ENCODE results near the gene RIMS1.
A peak's percentile ranks its signal among the peaks of the same experiment; 100 is the strongest.

RIMS1 gene

GRCh38 chr6:71965404-71965803 is 79.1 kb downstream of the RIMS1 start:
- no peak for DNase-seq (ENCODE audit: low read depth)
- TF ChIP-seq, protein P1, sequence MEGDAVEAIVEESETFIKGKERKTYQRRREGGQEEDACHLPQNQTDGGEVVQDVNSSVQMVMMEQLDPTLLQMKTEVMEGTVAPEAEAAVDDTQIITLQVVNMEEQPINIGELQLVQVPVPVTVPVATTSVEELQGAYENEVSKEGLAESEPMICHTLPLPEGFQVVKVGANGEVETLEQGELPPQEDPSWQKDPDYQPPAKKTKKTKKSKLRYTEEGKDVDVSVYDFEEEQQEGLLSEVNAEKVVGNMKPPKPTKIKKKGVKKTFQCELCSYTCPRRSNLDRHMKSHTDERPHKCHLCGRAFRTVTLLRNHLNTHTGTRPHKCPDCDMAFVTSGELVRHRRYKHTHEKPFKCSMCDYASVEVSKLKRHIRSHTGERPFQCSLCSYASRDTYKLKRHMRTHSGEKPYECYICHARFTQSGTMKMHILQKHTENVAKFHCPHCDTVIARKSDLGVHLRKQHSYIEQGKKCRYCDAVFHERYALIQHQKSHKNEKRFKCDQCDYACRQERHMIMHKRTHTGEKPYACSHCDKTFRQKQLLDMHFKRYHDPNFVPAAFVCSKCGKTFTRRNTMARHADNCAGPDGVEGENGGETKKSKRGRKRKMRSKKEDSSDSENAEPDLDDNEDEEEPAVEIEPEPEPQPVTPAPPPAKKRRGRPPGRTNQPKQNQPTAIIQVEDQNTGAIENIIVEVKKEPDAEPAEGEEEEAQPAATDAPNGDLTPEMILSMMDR (IDR thresholded peaks at IDR 0.05; ENCODE audit: low read depth, low read length, missing control alignments) = no peak
- H3K4me3 ChIP-seq (ENCODE audit: low read depth, low read length) = no peak overlapping the region

DNA sequence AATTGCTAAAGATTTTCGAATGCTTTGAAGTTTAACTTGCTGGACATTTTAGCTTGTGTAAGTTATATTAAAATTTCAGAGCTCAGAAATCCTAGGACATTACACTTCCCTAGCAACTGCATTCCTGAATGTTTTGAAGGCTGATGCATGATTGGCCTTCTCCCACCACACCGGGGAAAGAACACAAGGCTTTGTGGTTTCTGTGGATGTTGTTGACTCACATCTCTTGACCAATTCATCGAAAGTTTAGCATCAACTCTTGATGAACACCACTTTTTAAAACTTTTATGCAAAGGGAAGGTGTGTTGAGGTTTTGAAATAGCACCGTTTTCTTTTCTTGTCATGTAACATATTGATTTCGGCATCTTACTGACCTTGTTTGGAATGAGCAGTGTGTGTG is 81.1 kb downstream of the RIMS1 start:
- TF ChIP-seq, protein P1 (IDR thresholded peaks at IDR 0.05; ENCODE audit: low read depth, low read length, missing control alignments) = no peak
- no peak for DNase-seq (ENCODE audit: low read depth)
- H3K4me3 ChIP-seq (ENCODE audit: low read depth, low read length) = no peak overlapping the region

DNA sequence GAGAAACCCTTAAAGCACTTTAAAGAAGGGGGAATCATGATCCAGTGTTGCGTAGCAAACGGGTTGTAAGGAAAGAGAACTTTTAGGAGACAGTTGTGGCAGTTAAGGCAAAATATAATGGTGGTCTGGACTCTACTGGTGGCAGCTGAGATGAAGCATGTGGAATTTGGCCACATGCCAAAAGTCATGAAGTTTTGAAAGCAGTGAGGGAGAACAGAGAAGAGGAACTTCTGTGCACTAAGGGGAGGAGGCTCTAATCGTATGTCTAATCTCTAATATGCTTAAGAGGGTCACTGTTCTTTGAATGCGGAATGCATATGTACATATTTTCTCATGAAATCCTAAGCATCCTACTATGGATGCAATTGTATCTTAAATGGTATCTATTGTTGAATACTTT is 91.5 kb downstream of the RIMS1 start:
- no peak for DNase-seq (ENCODE audit: low read depth)
- TF ChIP-seq, protein P1 (IDR thresholded peaks at IDR 0.05; ENCODE audit: low read depth, low read length, missing control alignments) = no peak
- H3K4me3 ChIP-seq (ENCODE audit: low read depth, low read length) = no peak overlapping the region

DNA sequence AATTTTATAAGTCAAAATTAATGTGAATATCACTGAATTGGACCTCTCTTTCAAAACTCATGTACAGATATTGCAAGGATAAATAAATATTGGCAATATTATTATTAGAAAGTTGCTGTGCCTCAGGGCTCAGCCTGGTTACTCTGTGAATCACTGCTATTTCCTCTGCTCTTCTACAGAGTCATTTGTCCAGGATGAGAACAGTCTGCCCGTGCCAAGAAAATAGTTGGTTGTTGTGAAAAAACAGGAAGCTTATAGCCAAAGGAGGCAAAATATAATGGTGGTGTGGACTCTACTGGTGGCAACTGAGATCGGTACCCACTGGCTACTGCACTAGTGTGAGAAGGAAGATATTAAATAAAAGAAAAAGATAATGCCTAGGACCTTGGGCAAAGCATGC is 93.6 kb downstream of the RIMS1 start:
- DNase-seq (ENCODE audit: low read depth) = no peak
- no peak overlapping the region for H3K4me3 ChIP-seq (ENCODE audit: low read depth, low read length)
- TF ChIP-seq, protein P1 (IDR thresholded peaks at IDR 0.05; ENCODE audit: low read depth, low read length, missing control alignments) = no peak

- TF ChIP-seq, protein P1 (IDR thresholded peaks at IDR 0.05; ENCODE audit: low read depth, low read length, missing control alignments) = no peak
- DNase-seq (ENCODE audit: low read depth) = peak; percentile 43
- no peak overlapping the region for H3K4me3 ChIP-seq (ENCODE audit: low read depth, low read length)
Measured at GRCh38 chr6:71982389-71982788, 96.0 kb downstream of the RIMS1 start.

DNA sequence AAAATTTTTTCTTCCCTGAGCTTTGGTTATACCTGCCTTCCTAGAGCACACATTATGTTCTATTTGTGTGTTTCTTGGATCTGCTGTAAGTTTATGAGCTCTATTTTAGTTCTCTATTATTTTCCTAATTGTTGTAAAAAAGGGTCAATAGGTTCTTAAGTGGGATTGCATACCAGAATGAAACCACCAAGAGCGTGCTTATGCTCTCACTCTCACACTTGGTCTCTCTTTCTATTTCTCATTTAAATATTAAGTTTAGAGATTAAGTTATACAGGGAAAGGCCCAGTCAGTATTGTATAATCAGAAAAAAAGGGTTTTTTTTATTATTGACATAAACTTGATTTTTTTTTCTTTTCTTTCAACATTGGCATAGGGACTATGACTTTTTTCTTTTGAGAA is 96.8 kb downstream of the RIMS1 start:
- DNase-seq (ENCODE audit: low read depth) = no peak
- H3K4me3 ChIP-seq (ENCODE audit: low read depth, low read length) = no peak overlapping the region
- TF ChIP-seq, protein P1 (IDR thresholded peaks at IDR 0.05; ENCODE audit: low read depth, low read length, missing control alignments) = no peak

DNA sequence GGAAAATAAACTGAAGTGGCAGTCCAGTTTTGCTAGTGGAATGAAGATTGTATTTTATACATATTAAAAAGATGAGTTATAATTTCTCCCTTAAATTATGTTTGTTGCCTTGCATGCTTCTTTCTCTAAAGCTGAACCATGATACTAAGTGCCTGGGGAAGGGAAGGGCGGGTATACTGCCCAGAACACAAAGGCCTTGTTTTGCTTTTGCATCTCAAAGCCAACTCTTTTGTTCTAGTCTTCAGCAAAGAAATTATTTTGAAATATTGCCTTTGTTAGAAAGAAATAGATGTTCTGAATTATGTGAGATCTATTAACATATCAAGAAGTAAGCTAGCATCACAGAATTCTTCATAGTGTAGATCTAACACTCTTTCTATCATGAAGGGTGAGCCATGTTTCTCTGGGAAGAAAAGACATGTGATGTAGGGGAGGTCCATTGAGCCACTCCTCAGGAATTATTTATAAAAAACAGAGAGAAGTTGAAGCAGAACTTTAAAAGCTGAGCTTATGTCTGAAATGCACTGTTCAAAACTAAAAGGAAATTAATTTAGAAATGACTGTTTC is 108.4 kb downstream of the RIMS1 start:
- TF ChIP-seq, protein P1 (IDR thresholded peaks at IDR 0.05; ENCODE audit: low read depth, low read length, missing control alignments) = no peak
- H3K4me3 ChIP-seq (ENCODE audit: low read depth, low read length) = no peak overlapping the region
- no peak for DNase-seq (ENCODE audit: low read depth)
